Measurements from ENCODE around the gene RPA3.

DNA sequence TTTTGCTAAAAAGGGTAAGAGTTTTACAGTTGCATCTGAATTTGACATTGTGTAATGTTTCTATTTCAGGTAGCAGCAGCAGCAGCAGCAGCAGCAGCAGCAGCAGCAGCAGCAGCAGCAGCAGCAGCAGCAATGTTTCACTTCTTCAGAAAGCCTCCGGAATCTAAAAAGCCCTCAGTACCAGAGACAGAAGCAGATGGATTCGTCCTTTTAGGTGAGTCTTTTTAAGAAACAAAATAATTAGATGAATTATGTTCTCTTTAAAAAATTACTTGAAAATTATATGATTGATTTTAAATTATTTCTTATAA is 45.2 kb downstream of the RPA3 start:
- TF ChIP-seq, protein P1, sequence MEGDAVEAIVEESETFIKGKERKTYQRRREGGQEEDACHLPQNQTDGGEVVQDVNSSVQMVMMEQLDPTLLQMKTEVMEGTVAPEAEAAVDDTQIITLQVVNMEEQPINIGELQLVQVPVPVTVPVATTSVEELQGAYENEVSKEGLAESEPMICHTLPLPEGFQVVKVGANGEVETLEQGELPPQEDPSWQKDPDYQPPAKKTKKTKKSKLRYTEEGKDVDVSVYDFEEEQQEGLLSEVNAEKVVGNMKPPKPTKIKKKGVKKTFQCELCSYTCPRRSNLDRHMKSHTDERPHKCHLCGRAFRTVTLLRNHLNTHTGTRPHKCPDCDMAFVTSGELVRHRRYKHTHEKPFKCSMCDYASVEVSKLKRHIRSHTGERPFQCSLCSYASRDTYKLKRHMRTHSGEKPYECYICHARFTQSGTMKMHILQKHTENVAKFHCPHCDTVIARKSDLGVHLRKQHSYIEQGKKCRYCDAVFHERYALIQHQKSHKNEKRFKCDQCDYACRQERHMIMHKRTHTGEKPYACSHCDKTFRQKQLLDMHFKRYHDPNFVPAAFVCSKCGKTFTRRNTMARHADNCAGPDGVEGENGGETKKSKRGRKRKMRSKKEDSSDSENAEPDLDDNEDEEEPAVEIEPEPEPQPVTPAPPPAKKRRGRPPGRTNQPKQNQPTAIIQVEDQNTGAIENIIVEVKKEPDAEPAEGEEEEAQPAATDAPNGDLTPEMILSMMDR (IDR thresholded peaks at IDR 0.05), result no peak
- TF ChIP-seq POLR2A (IDR thresholded peaks at IDR 0.05), result no peak
